OCI-LY3 (cell line): ENCODE measurements around the gene TNFRSF19.

Source experiments
- H2AFZ ChIP-seq: fragments of 200-600, 300-600 bp; shearing (Covaris generic); 2 replicates; pipeline ENCODE4 v1.6.0; 2014; ENCODE audit warnings: antibody characterized with exemption, low read depth, low read length
- H3K27ac ChIP-seq: fragments of 200-600, 300-600 bp; sonication (generic); 2 replicates; pipeline ENCODE4 v1.5.1; 2014; ENCODE audit warnings: mild to moderate bottlenecking, low read length, moderate library complexity, mixed read lengths
- H3K27me3 ChIP-seq: fragments of 200-600, 300-600 bp; sonication (generic); 2 replicates; pipeline ENCODE4 v1.6.1; 2014; ENCODE audit warnings: low read depth, low read length, mixed read lengths
- H3K36me3 ChIP-seq: fragments of 200-600, 300-600 bp; sonication (generic); replicated peaks from 2 replicates; pipeline ENCODE3; 2014; ENCODE audit warnings: low read depth, low read length, mixed read lengths
- H3K4me1 ChIP-seq: fragments of 300-600, 200-600 bp; sonication (generic); 2 replicates; pipeline ENCODE4 v1.6.1; 2014; ENCODE audit warnings: low read length, mixed read lengths
- H3K4me2 ChIP-seq: fragments of 200-600, 300-600 bp; sonication (generic); 2 replicates; pipeline ENCODE4 v1.6.1; 2014; ENCODE audit warnings: low read length, mixed read lengths
- H3K4me3 ChIP-seq: fragments of 300-600, 200-600 bp; sonication (generic); 2 replicates; pipeline ENCODE4 v1.5.1; 2014; ENCODE audit warnings: antibody characterized with exemption, mild to moderate bottlenecking, low read length, moderate library complexity
- H3K79me2 ChIP-seq: fragments of 300-600, 200-600 bp; shearing (Covaris generic); 2 replicates; pipeline ENCODE4 v1.6.1; 2014; ENCODE audit warnings: mild to moderate bottlenecking, low read length, mixed read lengths
- H3K9ac ChIP-seq: fragments of 300-600, 200-600 bp; shearing (Covaris generic); 2 replicates; pipeline ENCODE4 v1.6.0; 2014; ENCODE audit warnings: mild to moderate bottlenecking, low read length, moderate library complexity
- H3K9me3 ChIP-seq: fragments of 200-600, 300-600 bp; shearing (Covaris generic); 2 replicates; pipeline ENCODE4 v1.6.1; 2014; ENCODE audit warnings: low read length, mixed read lengths; ENCODE audit not compliant: insufficient read depth
- H4K20me1 ChIP-seq: fragments of 200-600, 300-600 bp; sonication (generic); 2 replicates; pipeline ENCODE4 v1.6.1; 2016; ENCODE audit warnings: low read length, mixed read lengths; ENCODE audit not compliant: insufficient read depth
- CTCF ChIP-seq: fragments of 200-600, 300-600 bp; sonication (generic); IDR thresholded peaks from 2 replicates; pipeline ENCODE4 v1.5.1; 2014; ENCODE audit warnings: antibody characterized with exemption, low read length, low read depth
- EZH2phosphoT487 ChIP-seq: fragments of 200-600 bp; shearing (Covaris generic); IDR thresholded peaks from 2 replicates; pipeline ENCODE4 v1.6.1; 2018; ENCODE audit warnings: antibody characterized with exemption, mixed run types, low read depth

TNFRSF19 gene

GRCh38 chr13:23685416-23685815, 115.2 kb downstream of the TNFRSF19 start:
- no peaks in the 10 kb centered on the region for H4K20me1 ChIP-seq
- peaks cover 10% of the 10 kb centered on the region; the same call in 1 of the 2 replicates for H3K27me3 ChIP-seq
- no peak overlapping the region for H3K4me2 ChIP-seq
- no peak overlapping the region for H3K27ac ChIP-seq
- peaks cover 15% of the 10 kb centered on the region for H3K9me3 ChIP-seq
- H2AFZ ChIP-seq = no peak overlapping the region
- no peaks in the 10 kb centered on the region for H3K4me1 ChIP-seq
- H3K4me3 ChIP-seq = no peak overlapping the region
- no peak for TF ChIP-seq EZH2phosphoT487
- no peak for TF ChIP-seq CTCF
- no peaks in the 10 kb centered on the region for H3K36me3 ChIP-seq
- H3K79me2 ChIP-seq = no peaks in the 10 kb centered on the region
- H3K9ac ChIP-seq = no peak overlapping the region

GRCh38 chr13:23686948-23687347, 116.7 kb downstream of the TNFRSF19 start:
- no peak overlapping the region for H3K9ac ChIP-seq
- no peak overlapping the region for H3K27ac ChIP-seq
- TF ChIP-seq CTCF = no peak
- TF ChIP-seq EZH2phosphoT487 = no peak
- no peak overlapping the region for H3K4me2 ChIP-seq
- no peaks in the 10 kb centered on the region for H4K20me1 ChIP-seq
- H3K9me3 ChIP-seq = peaks cover 15% of the 10 kb centered on the region
- no peaks in the 10 kb centered on the region for H3K4me1 ChIP-seq
- H3K4me3 ChIP-seq = no peak overlapping the region
- H3K36me3 ChIP-seq = no peaks in the 10 kb centered on the region
- no peak overlapping the region for H2AFZ ChIP-seq
- H3K79me2 ChIP-seq = no peaks in the 10 kb centered on the region
- peaks cover 10% of the 10 kb centered on the region; the same call in 1 of the 2 replicates for H3K27me3 ChIP-seq

- TF ChIP-seq EZH2phosphoT487 (no peak), CTCF (no peak)
- no peaks in the 10 kb centered on the region for H3K79me2 ChIP-seq
- H3K27ac ChIP-seq = no peak overlapping the region
- H3K9ac ChIP-seq = no peak overlapping the region
- H3K36me3 ChIP-seq = no peaks in the 10 kb centered on the region
- H4K20me1 ChIP-seq = no peaks in the 10 kb centered on the region
- H3K4me1 ChIP-seq = no peaks in the 10 kb centered on the region
- H3K9me3 ChIP-seq = peaks cover 15% of the 10 kb centered on the region
- H3K4me3 ChIP-seq = no peak overlapping the region
- peaks cover 10% of the 10 kb centered on the region; the same call in 1 of the 2 replicates for H3K27me3 ChIP-seq
- no peak overlapping the region for H3K4me2 ChIP-seq
- no peak overlapping the region for H2AFZ ChIP-seq
These were observed 117.4 kb downstream of the TNFRSF19 start for GRCh38 chr13:23687614-23688013.

GRCh38 chr13:23688336-23688735, 118.1 kb downstream of the TNFRSF19 start:
- Histone ChIP-seq H3K9me3 (peaks cover 15% of the 10 kb centered on the region), H3K9ac (no peak overlapping the region), H4K20me1 (no peaks in the 10 kb centered on the region), H2AFZ (no peak overlapping the region), H3K27ac (no peak overlapping the region), H3K79me2 (no peaks in the 10 kb centered on the region), H3K27me3 (peaks cover 10% of the 10 kb centered on the region; the same call in 1 of the 2 replicates), H3K4me2 (no peak overlapping the region), H3K36me3 (no peaks in the 10 kb centered on the region), H3K4me3 (no peak overlapping the region), H3K4me1 (no peaks in the 10 kb centered on the region)
- TF ChIP-seq CTCF = no peak
- no peak for TF ChIP-seq EZH2phosphoT487
